D341Med (cell line): ENCODE data around the gene TSPAN32.
"Not testable (repeated sequence)": the region's sequence is repeated elsewhere in the genome, so short reads cannot be mapped to it uniquely, and the experiment has no call there.

Experiments used
- DNase-seq: peaks from one replicate; pipeline ENCODE4 v3.0.0; 2012; ENCODE audit warnings: low spot score

Gene TSPAN32

GRCh38 chr11:2342981-2343380 lies 41.2 kb downstream of the TSPAN32 start:
- no peak for DNase-seq

GRCh38 chr11:2343502-2343901 lies 41.7 kb downstream of the TSPAN32 start:
- no peak for DNase-seq

DNA sequence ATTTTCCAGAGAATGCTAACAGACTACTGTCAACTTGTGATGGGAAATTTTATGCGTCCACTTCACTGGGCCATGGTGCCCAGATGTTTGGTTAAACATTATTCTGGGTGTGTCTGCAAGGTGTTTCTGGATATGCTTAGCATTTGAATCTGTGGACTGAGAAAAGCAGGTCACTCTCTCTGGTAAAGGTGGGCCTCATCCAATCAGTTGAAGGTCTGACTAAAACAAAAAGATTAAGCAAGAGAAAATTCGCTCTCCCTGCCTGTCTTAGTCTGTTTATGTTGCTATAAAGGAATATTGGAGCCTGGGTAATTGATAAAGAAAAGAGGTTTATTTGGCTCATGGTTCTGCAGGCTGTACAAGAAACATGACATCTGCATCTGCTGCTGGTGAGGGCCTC lies 43.2 kb downstream of the TSPAN32 start:
- no peak for DNase-seq

- DNase-seq, result peak; percentile 9
These were observed 44.2 kb downstream of the TSPAN32 start for GRCh38 chr11:2346014-2346413.

DNA sequence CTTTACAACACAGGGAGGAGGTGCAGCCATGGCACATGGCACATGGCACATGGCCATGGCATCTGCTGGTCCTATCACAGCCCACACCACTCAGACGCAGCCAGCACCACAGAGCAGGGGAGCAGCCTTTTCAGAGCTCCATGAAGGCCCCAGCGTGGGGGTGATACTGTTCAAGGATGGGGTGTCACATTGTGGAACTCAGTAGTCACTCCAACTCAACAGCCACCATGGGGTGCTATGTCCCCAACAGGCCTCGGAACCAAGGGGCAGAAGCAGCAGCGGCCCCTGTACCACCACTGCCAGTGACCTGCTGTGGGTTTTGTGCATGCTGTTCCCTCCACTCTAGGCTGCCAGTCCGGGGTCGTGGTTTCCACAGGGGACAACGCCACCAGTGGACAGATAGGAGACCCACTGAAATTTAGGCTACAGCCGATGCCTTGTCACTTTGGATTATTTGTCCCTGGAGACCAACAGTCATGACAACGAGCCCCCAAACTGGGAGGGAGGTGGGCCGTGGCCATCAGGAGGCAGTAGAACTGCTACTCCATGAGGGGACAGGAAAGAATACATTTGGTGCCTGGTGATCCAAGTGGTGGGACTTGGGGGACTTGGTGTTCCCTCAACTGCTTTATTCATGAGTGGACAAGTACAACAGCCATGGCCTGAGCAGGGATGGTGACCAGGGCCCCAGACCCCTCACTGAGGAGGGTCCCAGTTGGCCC lies 44.9 kb downstream of the TSPAN32 start:
- peak; percentile 7 for DNase-seq

DNA sequence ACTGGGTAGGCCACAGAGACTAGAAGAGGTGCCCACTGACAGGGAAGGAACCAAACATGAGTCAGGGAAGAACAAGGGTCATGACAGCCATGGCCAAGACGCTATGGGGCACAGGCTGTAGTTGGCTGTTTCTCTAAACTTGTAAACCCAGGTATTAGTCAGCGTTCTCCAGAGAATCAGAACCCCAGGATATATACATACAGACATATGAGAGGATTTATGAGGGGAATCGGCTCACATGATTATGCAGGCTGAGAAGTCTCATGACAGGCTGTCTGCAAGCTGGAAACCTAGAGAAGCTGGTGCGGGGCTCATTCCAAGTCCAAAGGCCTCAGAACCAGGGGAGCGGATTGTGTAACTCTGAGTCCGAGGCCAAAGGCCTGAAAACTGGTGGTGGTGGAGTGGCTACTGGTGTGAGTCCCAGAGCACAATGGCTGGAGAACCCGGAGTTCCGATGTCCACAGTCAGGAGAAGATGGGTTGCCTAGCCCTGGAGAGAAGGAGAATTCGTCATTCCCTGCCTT lies 45.6 kb downstream of the TSPAN32 start:
- DNase-seq, result no peak

GRCh38 chr11:2348986-2349385 lies 47.2 kb downstream of the TSPAN32 start:
- no peak for DNase-seq

- no peak for DNase-seq
These were observed 49.9 kb downstream of the TSPAN32 start for GRCh38 chr11:2351701-2352100.

GRCh38 chr11:2352420-2352819 lies 50.6 kb downstream of the TSPAN32 start:
- no peak for DNase-seq

GRCh38 chr11:2355000-2355644 lies 53.3 kb downstream of the TSPAN32 start:
- no peak for DNase-seq

DNA sequence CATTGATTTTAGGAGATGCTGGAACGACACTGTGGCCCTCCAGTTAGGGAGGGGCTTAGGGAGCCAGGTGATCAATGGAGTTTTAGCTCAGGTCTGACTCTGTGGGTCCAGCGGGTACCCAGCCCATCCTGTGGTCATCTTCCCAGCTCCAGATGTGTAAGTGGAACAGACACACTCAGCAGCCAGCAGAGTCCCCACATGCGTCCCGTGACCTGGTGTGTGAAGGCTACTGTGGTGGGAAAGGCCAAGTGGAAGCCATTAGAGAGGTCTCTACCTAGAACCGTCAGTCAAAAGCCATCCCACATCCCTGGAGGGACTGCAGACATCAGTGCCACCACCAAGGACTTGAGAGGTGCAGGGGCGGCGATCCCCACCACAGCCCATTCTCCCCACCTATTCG lies 55.4 kb downstream of the TSPAN32 start:
- no peak for DNase-seq

GRCh38 chr11:2357651-2358050 lies 55.8 kb downstream of the TSPAN32 start:
- not testable (repeated sequence) for DNase-seq

DNA sequence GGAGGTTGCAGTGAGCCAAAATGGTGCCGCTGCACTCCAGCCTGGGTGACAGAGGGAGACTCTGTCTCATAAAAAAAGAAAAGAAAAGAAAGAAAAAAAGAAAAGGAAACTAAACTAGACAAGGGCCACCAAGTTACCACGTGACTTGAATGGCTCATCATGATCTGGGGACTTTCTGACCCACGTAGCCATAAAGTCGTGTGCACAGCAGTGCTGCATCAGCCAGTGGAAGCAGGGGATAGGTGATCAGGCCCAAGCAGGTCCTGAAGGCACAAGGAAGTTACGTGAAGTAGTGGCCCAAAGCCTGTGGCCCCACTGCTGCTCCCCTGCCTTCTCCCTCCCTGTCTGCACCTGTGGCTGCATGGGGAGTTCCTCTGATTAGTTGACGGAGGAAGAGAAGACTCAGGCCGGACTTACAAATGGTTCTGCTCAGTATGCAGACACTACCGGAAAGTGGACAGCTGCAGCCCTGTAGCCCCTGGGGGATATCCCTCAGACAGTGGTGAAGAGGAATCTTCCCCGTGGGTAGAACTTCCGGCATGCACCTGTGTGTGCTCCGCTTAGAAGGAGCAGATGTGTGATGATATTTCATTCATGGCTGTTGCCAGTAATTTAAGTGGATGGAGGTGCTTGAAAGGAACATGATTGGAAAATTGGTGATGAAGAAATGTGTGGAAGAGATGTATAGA lies 57.1 kb downstream of the TSPAN32 start:
- peak; percentile 9 for DNase-seq

DNA sequence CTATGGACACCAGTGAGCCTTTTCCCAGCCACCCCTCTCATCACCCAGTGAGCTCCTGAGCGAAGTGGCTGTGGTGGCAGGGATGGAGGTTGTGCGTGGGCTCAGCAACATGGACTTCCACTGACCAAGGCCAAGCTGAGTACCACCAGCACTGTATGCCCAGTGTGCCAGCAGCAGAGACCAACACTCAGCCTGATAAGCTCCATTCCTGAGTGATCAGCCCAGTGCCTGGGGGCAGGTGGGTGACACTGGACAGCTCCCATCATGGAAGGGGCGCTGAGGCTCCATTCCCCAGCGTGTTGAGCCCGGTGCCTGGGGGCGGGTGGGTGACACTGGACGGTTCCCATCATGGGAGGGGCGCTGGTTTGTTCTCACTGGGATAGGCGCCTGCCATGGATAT lies 57.7 kb downstream of the TSPAN32 start:
- DNase-seq, result peak; percentile 4

DNA sequence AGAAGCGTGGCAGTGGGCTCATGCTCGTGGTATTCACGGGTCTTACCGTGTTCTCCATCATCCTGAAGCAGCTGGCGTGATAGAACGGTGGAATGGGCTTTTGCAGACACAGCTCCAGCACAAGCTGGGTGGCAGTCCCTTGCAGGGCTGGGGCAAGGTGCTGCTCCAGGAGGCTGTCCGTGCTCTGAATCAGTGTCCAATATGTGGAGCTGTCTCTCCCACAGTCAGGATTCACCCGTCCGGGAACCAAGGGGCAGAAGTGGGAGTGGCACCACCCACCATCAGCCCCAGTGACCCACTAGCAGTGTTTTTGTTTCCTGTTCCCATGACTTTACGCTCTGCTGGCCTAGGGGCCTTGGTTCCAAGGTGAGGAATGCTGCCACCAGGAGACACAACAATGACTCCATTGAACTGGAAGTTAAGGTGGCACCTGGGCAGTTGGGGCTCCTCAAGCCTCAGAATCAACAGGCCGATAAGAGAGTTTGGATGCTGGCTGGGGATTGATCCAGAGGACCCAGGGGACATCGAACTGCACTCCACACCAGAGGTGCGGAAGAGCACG lies 58.3 kb downstream of the TSPAN32 start:
- DNase-seq, result peak; percentile 9

- DNase-seq, result no peak
These were observed 59.8 kb downstream of the TSPAN32 start for GRCh38 chr11:2361565-2361964.

DNA sequence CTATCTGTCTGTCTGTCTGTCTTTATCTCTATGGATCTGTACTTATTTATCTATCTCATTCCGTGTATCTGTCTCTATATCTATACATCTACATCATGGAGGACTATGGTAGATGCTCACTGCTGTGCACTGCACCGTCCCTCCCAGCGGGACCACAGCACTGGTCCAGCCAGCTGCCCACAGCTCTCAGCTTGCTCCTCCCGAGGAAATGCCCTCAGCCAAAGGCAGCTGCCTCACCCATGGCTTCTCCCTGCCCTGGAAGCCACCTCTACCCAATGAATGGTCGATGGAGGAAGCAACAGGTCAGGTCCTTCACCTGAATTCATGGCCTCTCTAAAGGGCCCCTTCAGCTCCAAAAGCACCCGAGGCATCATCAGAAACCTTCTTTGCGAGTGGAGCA lies 60.6 kb downstream of the TSPAN32 start:
- DNase-seq, result no peak

GRCh38 chr11:2363130-2363529 lies 61.3 kb downstream of the TSPAN32 start:
- DNase-seq, result no peak

- DNase-seq, result no peak
These were observed 62.0 kb downstream of the TSPAN32 start for GRCh38 chr11:2363577-2364370.

GRCh38 chr11:2364386-2364785 lies 62.6 kb downstream of the TSPAN32 start:
- DNase-seq, result not testable (repeated sequence)

DNA sequence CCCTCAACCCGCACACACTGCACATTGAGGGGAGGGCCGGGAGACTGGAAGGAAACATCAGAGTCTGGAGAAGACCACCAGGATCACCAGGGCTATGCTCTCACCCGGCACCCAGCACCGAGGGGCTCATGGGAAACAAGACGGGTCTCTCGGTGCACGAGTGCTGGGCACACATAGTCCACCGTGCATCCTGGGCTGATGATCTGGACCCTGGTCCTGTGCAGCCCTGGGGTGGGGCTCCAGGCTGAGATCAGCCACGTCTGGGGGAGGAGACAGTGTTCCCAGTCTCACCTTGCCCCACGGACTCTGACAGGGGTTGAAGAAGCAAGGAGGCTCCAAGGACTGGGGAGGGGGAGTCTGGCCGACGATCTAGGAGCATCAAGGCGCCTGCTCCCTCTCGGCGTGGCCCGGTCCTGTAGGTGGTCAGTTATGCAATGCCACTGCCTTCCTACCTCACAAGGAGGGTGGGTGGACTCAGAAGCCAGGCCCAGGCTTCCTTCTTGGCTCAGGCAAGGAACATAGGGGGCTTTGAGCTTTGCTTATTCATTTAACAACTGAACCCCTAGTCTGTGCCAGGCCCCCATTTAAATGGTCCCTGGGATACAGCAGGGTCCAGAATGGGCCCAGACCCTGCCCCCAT lies 63.9 kb downstream of the TSPAN32 start:
- DNase-seq, result no peak
